Measurements from ENCODE around the gene RHOXF2.
A peak's percentile ranks its signal among the peaks of the same experiment; 100 is the strongest.
"Not testable (repeated sequence)": the region's sequence is repeated elsewhere in the genome, so short reads cannot be mapped to it uniquely, and the experiment has no call there.

Gene RHOXF2

DNA sequence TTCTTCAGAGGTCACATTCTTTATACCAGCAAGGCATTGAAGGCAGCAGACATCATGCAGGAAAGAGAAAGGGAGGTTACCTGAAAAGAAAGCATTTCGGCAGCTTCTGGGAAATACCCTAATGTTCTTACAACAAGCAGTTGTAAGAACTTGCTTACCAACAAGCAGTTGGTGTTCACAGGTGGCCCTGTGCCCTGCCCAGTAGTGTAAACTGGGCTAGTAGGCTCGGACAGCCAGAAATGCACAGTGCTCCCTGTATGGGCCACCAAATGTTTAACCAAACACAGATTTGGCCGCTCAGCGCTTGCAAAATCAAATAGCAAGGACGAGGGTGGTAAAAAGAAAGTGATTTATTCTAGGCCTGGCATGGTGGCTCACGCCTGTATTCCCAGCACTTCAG lies 22.3 kb upstream of the RHOXF2 start:
- H3K36me3 ChIP-seq, result no peaks in the 10 kb centered on the region
- TF ChIP-seq, protein P1, sequence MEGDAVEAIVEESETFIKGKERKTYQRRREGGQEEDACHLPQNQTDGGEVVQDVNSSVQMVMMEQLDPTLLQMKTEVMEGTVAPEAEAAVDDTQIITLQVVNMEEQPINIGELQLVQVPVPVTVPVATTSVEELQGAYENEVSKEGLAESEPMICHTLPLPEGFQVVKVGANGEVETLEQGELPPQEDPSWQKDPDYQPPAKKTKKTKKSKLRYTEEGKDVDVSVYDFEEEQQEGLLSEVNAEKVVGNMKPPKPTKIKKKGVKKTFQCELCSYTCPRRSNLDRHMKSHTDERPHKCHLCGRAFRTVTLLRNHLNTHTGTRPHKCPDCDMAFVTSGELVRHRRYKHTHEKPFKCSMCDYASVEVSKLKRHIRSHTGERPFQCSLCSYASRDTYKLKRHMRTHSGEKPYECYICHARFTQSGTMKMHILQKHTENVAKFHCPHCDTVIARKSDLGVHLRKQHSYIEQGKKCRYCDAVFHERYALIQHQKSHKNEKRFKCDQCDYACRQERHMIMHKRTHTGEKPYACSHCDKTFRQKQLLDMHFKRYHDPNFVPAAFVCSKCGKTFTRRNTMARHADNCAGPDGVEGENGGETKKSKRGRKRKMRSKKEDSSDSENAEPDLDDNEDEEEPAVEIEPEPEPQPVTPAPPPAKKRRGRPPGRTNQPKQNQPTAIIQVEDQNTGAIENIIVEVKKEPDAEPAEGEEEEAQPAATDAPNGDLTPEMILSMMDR (IDR thresholded peaks at IDR 0.05; ENCODE audit: low read depth, low read length), result no peak
- no peaks in the 10 kb centered on the region for H3K4me1 ChIP-seq
- no peaks in the 10 kb centered on the region for H3K27me3 ChIP-seq
- DNase-seq, result no peak
- no peaks in the 10 kb centered on the region for H3K9me3 ChIP-seq
- no peak overlapping the region for H3K4me3 ChIP-seq (ENCODE audit: low read depth, low read length)

DNA sequence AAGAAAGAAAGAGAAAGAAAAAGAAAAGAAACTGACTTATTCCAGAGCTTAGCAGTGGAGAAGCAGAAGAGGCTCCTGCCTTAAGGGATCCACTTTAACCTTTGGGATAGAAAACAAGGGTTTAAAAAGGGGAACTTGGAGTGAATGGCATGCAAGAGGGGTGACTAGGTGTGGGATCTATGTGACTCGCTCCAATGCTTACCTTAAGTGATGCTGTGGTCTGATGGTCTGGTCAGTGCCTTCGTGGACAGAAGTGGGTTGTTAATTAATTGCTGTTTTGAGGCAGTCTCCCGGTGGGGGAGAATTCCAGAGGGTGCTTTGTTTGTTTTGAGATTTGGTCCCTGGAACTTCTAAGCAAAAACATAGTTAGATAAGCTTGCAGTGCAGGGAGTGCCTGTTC lies 21.6 kb upstream of the RHOXF2 start:
- H3K4me1 ChIP-seq, result no peaks in the 10 kb centered on the region
- no peak overlapping the region for H3K4me3 ChIP-seq (ENCODE audit: low read depth, low read length)
- H3K36me3 ChIP-seq, result no peaks in the 10 kb centered on the region
- H3K9me3 ChIP-seq, result no peaks in the 10 kb centered on the region
- TF ChIP-seq, protein P1 (IDR thresholded peaks at IDR 0.05; ENCODE audit: low read depth, low read length), result no peak
- no peak for DNase-seq
- no peaks in the 10 kb centered on the region for H3K27me3 ChIP-seq

DNA sequence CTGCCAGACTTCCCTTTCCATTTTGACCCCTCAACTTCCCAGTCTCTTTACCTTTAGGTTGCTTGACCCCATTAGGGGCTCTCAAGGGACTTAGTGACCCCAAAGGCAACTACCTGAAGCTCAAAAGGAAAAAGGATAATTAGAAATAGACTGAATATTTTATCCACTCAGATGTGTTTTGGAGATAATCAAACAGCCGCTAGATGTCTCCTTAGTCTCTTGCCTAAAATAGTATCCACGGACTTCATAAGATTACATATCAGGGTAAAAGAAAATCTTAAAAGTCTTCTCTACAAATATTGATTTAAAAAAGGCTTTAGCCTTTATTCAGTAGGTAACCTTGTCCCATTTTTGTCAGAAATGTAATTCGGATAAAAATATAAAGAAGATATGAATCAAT lies 21.0 kb upstream of the RHOXF2 start:
- H3K27me3 ChIP-seq, result no peaks in the 10 kb centered on the region
- no peaks in the 10 kb centered on the region for H3K9me3 ChIP-seq
- TF ChIP-seq, protein P1 (IDR thresholded peaks at IDR 0.05; ENCODE audit: low read depth, low read length), result peak; percentile 14; the same call in 1 of the 2 replicates
- H3K36me3 ChIP-seq, result no peaks in the 10 kb centered on the region
- no peaks in the 10 kb centered on the region for H3K4me1 ChIP-seq
- H3K4me3 ChIP-seq (ENCODE audit: low read depth, low read length), result no peak overlapping the region
- no peak for DNase-seq

DNA sequence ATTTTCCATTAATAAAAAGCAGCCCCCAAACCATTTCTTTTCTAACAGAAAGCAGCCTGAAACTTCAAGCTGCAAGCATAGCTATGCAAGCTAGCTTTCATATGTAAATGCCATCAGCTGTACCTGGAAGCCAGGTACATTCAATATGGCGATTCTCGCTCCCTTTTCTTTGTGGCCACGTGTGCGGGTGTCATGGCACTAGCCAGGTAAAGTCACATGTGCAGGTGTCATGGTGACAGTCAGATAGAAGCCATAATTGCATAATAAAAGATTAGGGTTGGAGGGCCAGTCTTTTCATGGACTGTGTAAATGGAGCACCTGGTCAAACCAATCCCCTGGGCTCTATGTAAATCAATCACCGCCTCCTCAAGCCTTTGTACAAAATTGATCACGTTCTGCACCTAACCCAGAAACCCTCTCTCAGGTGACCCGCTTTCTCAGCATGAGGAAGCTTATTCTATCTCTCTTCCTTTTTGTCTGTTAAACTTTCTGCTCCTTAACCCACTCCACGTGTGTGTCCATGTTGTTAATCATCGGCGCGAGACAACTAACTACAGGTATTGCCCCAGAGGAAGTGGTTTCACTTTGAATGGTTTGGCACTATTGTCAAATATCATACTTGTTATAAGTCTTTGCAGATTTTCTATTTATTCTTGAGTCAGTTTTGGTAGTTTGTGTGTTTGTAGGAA lies 18.0 kb upstream of the RHOXF2 start:
- H3K4me1 ChIP-seq, result no peaks in the 10 kb centered on the region
- TF ChIP-seq, protein P1 (IDR thresholded peaks at IDR 0.05; ENCODE audit: low read depth, low read length), result no peak
- no peak overlapping the region for H3K4me3 ChIP-seq (ENCODE audit: low read depth, low read length)
- DNase-seq, result no peak
- no peaks in the 10 kb centered on the region for H3K36me3 ChIP-seq
- no peaks in the 10 kb centered on the region for H3K27me3 ChIP-seq
- no peaks in the 10 kb centered on the region for H3K9me3 ChIP-seq

DNA sequence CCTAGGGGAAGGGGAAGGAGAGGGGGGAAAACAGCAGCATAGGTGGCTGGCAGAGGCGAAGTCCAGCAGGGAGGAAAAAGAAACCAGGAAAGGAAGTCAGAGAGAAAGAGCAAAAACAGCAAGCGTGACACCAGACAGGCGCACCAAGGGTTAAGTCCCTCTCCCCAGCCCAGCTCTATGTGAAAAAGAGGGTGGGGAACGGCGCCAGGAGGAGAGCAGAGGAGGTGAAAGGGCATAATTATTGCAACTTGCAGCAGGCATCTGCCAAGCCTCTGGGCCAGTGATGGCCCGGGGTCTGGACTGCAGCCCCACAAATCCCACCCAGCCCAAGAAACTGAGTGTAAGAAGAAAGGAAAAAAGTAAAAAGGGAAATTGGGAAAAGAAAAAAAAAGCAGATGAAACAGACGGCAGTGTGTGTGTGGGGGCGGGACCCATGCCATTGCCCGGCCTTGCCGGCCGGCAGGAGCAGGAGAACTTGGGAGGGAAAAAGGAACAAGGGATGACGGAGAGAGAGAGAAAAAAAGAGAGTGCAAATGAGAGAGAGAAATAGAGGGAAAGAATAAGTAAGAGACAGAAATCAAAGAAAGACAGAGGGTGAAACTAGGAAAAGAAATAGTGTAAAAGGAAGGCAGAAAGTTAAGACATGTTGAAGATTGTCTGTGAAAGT lies 14.1 kb upstream of the RHOXF2 start:
- TF ChIP-seq, protein P1 (IDR thresholded peaks at IDR 0.05; ENCODE audit: low read depth, low read length), result no peak
- H3K9me3 ChIP-seq, result no peaks in the 10 kb centered on the region
- no peaks in the 10 kb centered on the region for H3K36me3 ChIP-seq
- no peaks in the 10 kb centered on the region for H3K27me3 ChIP-seq
- H3K4me3 ChIP-seq (ENCODE audit: low read depth, low read length), result no peak overlapping the region; the same call in 1 of the 2 replicates
- peak; percentile 19 for DNase-seq
- H3K4me1 ChIP-seq, result no peaks in the 10 kb centered on the region

DNA sequence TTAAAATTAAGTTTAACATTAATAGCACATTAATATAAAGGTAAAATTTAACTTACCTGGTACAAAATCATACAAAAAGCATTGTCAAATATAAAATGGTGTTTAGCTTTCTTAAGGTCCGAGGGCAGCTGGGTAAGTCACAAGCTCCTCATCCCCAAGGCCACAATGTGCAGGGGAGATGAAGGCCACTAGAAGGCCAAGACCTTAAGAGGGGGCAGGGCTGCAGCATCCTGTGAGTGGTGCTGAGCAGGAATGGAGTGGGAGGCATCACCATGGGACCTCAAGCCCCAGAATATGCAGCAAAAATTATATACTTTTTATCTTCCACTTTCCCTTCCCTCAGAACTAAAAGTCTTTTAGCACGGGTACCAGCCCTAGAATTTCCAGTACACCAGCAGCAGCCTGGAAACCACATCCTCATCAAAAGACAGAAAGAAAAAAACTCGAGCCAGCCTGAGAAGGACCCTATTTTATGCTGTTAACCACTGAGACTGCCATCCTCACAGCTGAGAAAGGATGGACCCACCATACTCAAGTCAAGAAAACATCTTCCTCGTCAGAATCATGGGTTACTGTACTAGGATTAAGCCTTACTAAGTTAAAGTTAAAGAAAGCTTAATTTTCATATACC lies 13.0 kb upstream of the RHOXF2 start:
- TF ChIP-seq, protein P1 (IDR thresholded peaks at IDR 0.05; ENCODE audit: low read depth, low read length), result no peak
- Histone ChIP-seq H3K9me3 (no peaks in the 10 kb centered on the region), H3K4me3 (ENCODE audit: low read depth, low read length) (no peak overlapping the region), H3K36me3 (no peaks in the 10 kb centered on the region), H3K4me1 (no peaks in the 10 kb centered on the region), H3K27me3 (no peaks in the 10 kb centered on the region)
- DNase-seq, result no peak

DNA sequence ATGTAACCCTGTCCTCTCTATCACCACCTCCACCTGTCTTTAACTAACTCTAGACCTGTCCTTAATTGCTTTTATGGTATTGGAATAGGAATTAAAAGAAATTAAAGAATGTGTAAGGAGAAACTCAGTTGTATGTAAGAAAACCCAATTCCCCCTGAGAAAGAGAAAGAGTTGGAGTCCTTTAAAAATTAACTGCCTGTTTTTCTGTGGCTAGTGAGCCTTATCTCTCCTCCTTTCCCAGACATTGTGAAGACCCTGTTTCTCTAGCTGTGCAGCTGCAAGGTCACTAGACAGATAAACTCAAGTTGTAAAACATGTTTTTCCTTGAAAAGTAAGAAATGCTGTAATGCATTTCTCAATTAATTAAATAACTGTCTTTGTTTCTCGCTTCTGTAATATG lies 12.1 kb upstream of the RHOXF2 start:
- not testable (repeated sequence) for DNase-seq; H3K4me3 ChIP-seq (ENCODE audit: low read depth, low read length); H3K9me3 ChIP-seq; H3K27me3 ChIP-seq; H3K4me1 ChIP-seq; H3K36me3 ChIP-seq
